Embryonic facial prominence (tissue), 1 donor: ENCODE results near the gene RAPGEF1.
"Not testable (repeated sequence)": the region's sequence is repeated elsewhere in the genome, so short reads cannot be mapped to it uniquely, and the experiment has no call there.

Experiments
- DNase-seq: peaks from one replicate; pipeline ENCODE4 v3.0.0-alpha.2; 2016; ENCODE audit errors: extremely low spot score

RAPGEF1 gene

DNA sequence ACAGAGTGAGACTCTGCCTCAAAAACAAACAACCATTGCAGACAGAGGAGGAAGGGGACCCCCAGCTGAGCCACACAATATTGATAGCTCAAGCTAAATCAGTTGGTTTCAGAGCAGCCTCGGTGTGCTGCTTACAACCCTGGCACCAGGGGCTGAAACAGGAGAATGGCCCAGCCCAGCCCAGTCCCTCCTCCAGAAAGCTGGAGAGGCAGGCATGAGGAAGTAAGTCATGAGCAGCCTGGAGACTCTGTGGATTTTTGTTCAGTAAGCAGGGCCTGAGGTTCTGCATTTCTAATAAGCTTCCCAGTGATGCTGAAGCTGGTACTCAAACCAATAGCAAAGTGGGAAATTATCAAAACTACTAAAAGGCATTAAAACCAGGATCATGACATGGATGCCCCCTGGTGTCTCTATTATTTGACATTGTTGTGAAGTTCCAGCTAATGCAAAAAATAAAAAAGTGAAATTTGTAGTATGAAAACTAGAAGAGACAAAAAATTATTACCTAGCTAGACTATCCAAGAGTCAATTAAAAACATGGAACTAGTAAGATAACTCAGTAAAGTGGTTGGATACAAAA, 180.4 kb downstream of the RAPGEF1 start:
- DNase-seq = no peak

DNA sequence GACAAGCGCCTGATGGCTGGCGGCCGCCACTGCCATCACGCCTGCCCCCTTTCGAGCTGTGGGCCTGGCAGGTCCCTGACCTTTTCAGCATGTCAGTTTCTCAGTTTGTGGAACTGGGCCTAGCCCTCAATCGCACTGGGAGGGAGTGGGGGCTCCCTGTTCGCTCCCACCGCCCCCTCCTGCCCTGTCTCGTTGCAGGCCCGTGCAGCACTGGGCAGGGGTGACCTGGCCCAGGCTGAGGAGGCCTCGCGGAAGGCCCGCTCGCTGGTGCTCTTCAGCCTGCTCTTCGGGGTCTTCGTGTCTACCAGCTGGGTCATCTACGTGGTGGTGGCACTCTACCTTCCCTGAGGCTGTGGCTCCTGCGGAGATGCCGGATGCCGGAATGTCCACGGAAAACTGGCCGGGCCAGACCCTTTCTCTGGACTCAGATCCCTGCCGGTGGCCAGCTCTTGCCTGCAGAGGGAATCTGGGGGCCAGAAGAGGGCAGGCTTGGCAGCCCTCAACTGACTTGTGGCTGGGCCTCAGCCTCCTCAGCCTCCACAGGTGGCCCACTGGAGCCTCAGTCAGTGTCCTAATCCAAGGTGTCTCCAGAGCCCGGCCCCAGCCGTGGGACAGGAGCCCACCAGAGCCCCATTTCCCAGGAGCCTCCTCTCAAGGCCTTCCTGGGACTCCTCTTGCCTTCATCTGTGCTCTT, 181.9 kb downstream of the RAPGEF1 start:
- no peak for DNase-seq

DNA sequence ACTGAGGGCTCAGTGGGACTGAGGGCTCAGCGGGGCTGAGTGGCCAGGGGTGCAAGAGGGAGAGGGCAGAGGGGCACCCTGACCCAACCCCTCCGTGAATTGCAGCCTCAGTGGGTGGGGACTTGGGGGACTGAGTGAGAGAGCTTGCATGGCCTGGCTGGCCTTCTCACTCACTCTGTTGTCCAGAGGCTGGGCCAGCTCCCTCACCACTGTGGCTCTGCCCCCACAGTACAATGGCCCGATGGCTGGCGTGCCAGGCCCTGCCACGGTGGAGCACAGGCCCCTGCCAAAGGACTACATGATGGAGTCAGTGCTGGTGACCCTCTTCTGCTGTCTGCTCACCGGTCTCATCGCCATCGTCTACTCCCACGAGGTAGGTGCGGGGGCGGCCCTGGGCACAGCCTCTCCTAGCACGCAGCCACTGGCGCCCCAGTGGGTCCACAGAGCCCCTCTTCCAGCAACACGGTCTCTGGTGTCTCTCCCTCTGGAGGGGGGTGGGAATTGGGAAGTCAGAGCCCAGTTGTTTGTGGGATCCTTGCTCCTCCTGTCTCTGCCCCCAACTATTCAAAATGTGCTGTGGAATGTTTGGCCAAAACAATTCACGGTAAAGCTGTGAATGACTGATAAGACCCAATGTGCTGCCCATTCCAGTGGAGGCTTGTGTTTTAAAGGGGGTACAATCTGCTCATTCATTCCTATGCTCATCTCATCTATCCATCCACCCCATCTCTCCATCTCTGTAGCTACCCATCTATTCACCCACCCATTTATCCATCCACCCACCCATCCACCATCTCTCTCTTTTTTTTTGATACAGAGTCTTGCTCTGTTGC, 183.8 kb downstream of the RAPGEF1 start:
- DNase-seq = no peak

GRCh38 chr9:131554843-131555351, 185.0 kb downstream of the RAPGEF1 start:
- DNase-seq = no peak

DNA sequence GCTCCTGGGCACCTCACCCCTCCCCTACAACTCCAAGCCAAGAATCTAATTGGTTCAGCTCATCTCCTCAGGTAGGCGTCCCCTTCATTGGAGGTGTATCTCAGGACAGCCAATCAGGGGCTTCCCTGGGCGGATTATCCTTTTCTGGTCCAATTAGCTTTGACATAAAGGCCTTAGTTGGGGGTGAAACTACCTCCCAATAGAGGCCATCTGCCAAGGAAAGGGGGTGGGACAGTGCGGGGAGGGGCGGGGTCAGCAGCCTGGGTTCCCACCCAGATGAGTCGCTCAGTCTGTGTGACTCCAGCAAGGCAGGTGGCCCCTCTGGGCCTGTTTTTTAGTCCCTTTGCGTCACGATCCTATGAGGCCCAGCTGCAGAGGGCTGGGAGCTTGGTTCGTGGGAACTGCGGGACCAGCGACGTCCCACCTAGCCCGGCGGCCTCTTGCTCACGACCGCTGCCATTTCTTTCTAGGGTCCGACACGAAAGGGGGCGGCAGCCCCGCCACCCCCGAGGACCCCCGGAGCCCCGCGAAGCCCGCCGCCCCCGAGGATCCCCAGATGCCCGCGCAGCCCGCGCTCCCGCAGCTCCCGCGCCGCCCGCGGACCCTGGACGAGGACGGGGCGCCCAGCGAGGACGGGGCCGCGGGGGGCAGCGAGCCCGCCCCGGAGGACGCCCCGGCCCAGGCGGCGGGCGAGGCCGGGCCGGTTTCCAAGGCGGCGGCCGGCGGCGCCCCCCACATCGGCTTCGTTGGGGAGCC, 185.6 kb downstream of the RAPGEF1 start:
- DNase-seq = no peak

DNA sequence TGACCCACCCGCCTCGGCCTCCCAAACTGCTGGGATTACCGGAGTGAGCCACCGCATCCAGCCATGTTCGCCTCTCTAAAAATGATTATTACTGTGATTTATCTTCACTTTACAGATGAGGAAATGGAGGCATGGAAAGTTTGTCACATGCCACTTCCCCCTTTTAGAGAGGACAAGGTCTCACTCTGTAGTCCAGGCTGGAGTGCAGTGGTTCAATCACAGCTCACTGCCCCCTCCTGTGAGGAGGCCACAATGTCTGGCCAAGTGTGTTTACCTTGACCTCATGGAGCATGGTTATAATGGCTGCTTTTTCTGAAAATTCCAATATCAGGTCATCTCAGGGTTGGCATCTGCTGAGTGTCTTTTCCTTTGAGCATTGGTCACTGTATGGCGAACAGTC, 187.8 kb downstream of the RAPGEF1 start:
- DNase-seq = no peak

GRCh38 chr9:131550465-131550864, 189.4 kb downstream of the RAPGEF1 start:
- DNase-seq = not testable (repeated sequence)

DNA sequence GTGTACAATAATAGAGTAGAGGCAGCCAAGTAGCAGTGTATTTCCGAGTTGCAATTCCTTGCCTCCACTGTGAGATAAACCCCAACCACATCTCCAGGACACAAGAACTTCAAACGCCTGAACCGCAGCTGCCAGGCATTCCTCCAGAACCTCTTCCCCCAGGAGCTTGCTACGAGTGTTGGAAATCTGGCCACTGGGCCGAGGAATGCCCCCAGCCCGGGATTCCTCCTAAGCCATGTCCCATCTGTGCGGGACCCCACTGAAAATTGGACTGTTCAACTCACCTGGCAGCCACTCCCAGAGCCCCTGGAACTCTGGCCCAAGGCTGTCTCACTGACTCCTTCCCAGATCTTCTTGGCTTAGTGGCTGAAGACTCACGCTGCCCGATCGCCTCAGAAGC, 190.7 kb downstream of the RAPGEF1 start:
- DNase-seq = not testable (repeated sequence)

GRCh38 chr9:131546336-131547084, 193.4 kb downstream of the RAPGEF1 start:
- no peak for DNase-seq

GRCh38 chr9:131545786-131546335, 194.0 kb downstream of the RAPGEF1 start:
- no peak for DNase-seq

GRCh38 chr9:131545003-131545785, 194.7 kb downstream of the RAPGEF1 start, which contains the start of gene PRRT1B:
PRRT1B (plus strand) TSS chr9:131545523; CDS start chr9:131545616, 93 bp downstream.
- no peak for DNase-seq

DNA sequence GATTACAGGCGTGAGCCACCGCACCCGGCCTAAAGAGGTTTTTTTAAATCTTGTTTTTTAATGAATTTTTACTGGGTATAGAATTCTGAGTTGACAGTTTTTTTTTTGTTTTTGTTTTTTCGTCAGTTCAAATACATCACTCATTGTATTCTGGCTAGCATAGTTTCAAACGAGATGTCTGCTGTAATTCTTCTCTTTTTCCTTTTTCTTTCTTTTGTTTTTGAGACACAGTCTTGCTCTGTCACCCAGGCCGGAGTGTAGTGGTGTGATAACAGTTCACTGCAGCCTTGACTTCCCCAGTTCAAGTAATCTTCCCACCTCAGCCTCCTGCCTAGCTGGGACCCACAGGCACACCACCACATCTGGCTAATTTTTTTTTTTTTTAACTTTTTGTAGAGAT, 196.7 kb downstream of the RAPGEF1 start:
- DNase-seq = no peak

GRCh38 chr9:131539223-131539923, 200.5 kb downstream of the RAPGEF1 start:
- no peak for DNase-seq

DNA sequence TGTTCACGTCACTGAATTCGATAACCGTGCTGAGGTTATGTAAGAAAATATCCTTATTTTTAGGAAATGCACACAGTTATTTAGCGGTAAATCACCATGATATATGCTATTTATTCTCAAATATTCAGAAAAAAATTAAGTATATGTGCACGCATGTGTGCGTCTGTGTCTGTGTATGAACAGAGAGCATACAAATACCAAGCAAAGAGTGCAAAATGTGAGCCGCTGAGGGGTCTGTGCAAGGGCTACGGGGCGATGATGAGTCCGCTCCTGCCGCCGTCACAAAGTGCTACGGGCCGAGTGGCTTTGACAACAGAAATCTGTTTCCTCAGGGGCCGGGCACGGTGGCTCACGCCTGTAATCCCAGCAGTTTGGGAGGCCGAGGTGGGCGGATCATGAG, 201.9 kb downstream of the RAPGEF1 start:
- no peak for DNase-seq

GRCh38 chr9:131534721-131535237, 205.1 kb downstream of the RAPGEF1 start:
- no peak for DNase-seq

- peak; percentile 52 for DNase-seq
Measured at GRCh38 chr9:131530920-131531832, 208.7 kb downstream of the RAPGEF1 start, which contains the start of gene UCK1. UCK1 (minus strand) TSS chr9:131531263; CDS start chr9:131531174, 89 bp downstream.

DNA sequence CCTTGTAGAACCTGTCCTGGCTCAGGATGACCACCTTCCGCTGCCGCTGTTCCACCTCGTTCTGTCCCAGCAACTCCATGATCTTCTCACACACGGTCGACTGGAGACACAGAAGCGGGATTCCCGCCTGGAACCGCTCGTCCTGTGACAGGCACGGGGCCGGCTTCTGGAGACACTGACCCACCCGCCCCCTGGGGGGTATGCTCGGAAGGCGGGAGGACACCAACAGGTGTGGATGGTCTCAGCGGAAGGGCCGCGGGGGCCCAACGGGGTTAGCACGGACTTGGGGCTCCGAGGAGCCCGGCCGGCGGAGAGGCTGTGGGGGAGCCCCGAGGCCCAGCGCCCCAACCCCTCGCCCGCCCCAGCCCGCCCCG, 209.3 kb downstream of the RAPGEF1 start:
- DNase-seq = no peak
